ENCODE data around the gene PRKN.
"Not testable (repeated sequence)": the region's sequence is repeated elsewhere in the genome, so short reads cannot be mapped to it uniquely, and the experiment has no call there.

The PRKN gene

GRCh38 chr6:161347988-161348627 lies 1379.5 kb downstream of the PRKN start:
- Mint-ChIP-seq H3K4me3 (no peak overlapping the region), H3K27me3 (no peaks in the 10 kb centered on the region), H3K36me3 (ENCODE audit: low read depth) (no peaks in the 10 kb centered on the region), H3K4me1 (ENCODE audit: low read depth) (no peaks in the 10 kb centered on the region), H3K27ac (no peak overlapping the region), H3K9me3 (no peaks in the 10 kb centered on the region)
- DNase-seq = no peak

- Mint-ChIP-seq H3K4me3 (no peak overlapping the region), H3K27me3 (no peaks in the 10 kb centered on the region), H3K4me1 (ENCODE audit: low read depth) (no peaks in the 10 kb centered on the region), H3K9me3 (no peaks in the 10 kb centered on the region), H3K36me3 (ENCODE audit: low read depth) (no peaks in the 10 kb centered on the region), H3K27ac (no peak overlapping the region)
- DNase-seq = no peak
Observed at GRCh38 chr6:161347125-161347524, 1380.4 kb downstream of the PRKN start.

GRCh38 chr6:161346717-161347116 lies 1380.8 kb downstream of the PRKN start:
- H3K27ac Mint-ChIP-seq = no peak overlapping the region
- no peaks in the 10 kb centered on the region for H3K9me3 Mint-ChIP-seq
- no peak overlapping the region for H3K4me3 Mint-ChIP-seq
- no peaks in the 10 kb centered on the region for H3K27me3 Mint-ChIP-seq
- no peak for DNase-seq
- H3K36me3 Mint-ChIP-seq (ENCODE audit: low read depth) = no peaks in the 10 kb centered on the region
- H3K4me1 Mint-ChIP-seq (ENCODE audit: low read depth) = no peaks in the 10 kb centered on the region

- no peaks in the 10 kb centered on the region for H3K4me1 Mint-ChIP-seq (ENCODE audit: low read depth)
- no peak for DNase-seq
- H3K27me3 Mint-ChIP-seq = no peaks in the 10 kb centered on the region
- H3K9me3 Mint-ChIP-seq = no peaks in the 10 kb centered on the region
- no peak overlapping the region for H3K27ac Mint-ChIP-seq
- no peaks in the 10 kb centered on the region for H3K36me3 Mint-ChIP-seq (ENCODE audit: low read depth)
- no peak overlapping the region for H3K4me3 Mint-ChIP-seq
Observed at GRCh38 chr6:161344626-161345025, 1382.9 kb downstream of the PRKN start.

- Mint-ChIP-seq H3K36me3 (ENCODE audit: low read depth) (no peaks in the 10 kb centered on the region), H3K9me3 (no peaks in the 10 kb centered on the region), H3K27ac (no peak overlapping the region), H3K4me3 (no peak overlapping the region), H3K27me3 (no peaks in the 10 kb centered on the region), H3K4me1 (ENCODE audit: low read depth) (no peaks in the 10 kb centered on the region)
- DNase-seq = no peak
Observed at GRCh38 chr6:161342039-161342438, 1385.5 kb downstream of the PRKN start.

- no peak overlapping the region for H3K4me3 Mint-ChIP-seq
- no peak overlapping the region for H3K27ac Mint-ChIP-seq
- no peaks in the 10 kb centered on the region for H3K9me3 Mint-ChIP-seq
- H3K27me3 Mint-ChIP-seq = no peaks in the 10 kb centered on the region
- no peak for DNase-seq
- no peaks in the 10 kb centered on the region for H3K36me3 Mint-ChIP-seq (ENCODE audit: low read depth)
- H3K4me1 Mint-ChIP-seq (ENCODE audit: low read depth) = no peaks in the 10 kb centered on the region
Observed at GRCh38 chr6:161341638-161342037, 1385.9 kb downstream of the PRKN start.

- no peak for DNase-seq
- no peak overlapping the region for H3K27ac Mint-ChIP-seq
- no peaks in the 10 kb centered on the region for H3K36me3 Mint-ChIP-seq (ENCODE audit: low read depth)
- no peak overlapping the region for H3K4me3 Mint-ChIP-seq
- no peaks in the 10 kb centered on the region for H3K9me3 Mint-ChIP-seq
- H3K4me1 Mint-ChIP-seq (ENCODE audit: low read depth) = no peaks in the 10 kb centered on the region
- peaks cover 4% of the 10 kb centered on the region for H3K27me3 Mint-ChIP-seq
Observed at GRCh38 chr6:161338015-161338414, 1389.6 kb downstream of the PRKN start.

- Mint-ChIP-seq H3K9me3 (no peaks in the 10 kb centered on the region), H3K4me1 (ENCODE audit: low read depth) (no peaks in the 10 kb centered on the region), H3K27me3 (peaks cover 4% of the 10 kb centered on the region), H3K27ac (no peak overlapping the region), H3K36me3 (ENCODE audit: low read depth) (no peaks in the 10 kb centered on the region), H3K4me3 (no peak overlapping the region)
- DNase-seq = no peak
Observed at GRCh38 chr6:161336479-161336878, 1391.1 kb downstream of the PRKN start.

GRCh38 chr6:161333410-161333809 lies 1394.2 kb downstream of the PRKN start:
- H3K9me3 Mint-ChIP-seq = no peaks in the 10 kb centered on the region
- no peak overlapping the region for H3K27ac Mint-ChIP-seq
- no peaks in the 10 kb centered on the region for H3K36me3 Mint-ChIP-seq (ENCODE audit: low read depth)

GRCh38 chr6:161331402-161332081 lies 1396.0 kb downstream of the PRKN start:
- H3K4me3 Mint-ChIP-seq; H3K4me1 Mint-ChIP-seq (ENCODE audit: low read depth): not testable (repeated sequence)

More at GRCh38 chr6:161333410-161333809, 1394.2 kb downstream of the PRKN start:
- no peak overlapping the region for H3K4me3 Mint-ChIP-seq
- H3K4me1 Mint-ChIP-seq (ENCODE audit: low read depth) = no peaks in the 10 kb centered on the region
- H3K27me3 Mint-ChIP-seq = peaks cover 4% of the 10 kb centered on the region
- DNase-seq = no peak

GRCh38 chr6:161327360-161327953 lies 1400.1 kb downstream of the PRKN start:
- no peak for DNase-seq
- H3K27me3 Mint-ChIP-seq = peaks cover 9% of the 10 kb centered on the region
- no peak overlapping the region for H3K27ac Mint-ChIP-seq

More at GRCh38 chr6:161331402-161332081, 1396.0 kb downstream of the PRKN start:
- not testable (repeated sequence) for H3K27ac Mint-ChIP-seq; H3K36me3 Mint-ChIP-seq (ENCODE audit: low read depth); DNase-seq; H3K9me3 Mint-ChIP-seq; H3K27me3 Mint-ChIP-seq

GRCh38 chr6:161319231-161319630 lies 1408.3 kb downstream of the PRKN start:
- no peak overlapping the region for H3K27ac Mint-ChIP-seq
- no peaks in the 10 kb centered on the region for H3K9me3 Mint-ChIP-seq
- no peak overlapping the region for H3K4me3 Mint-ChIP-seq
- no peaks in the 10 kb centered on the region for H3K36me3 Mint-ChIP-seq (ENCODE audit: low read depth)
- peaks cover 12% of the 10 kb centered on the region for H3K27me3 Mint-ChIP-seq
- no peak for DNase-seq
- H3K4me1 Mint-ChIP-seq (ENCODE audit: low read depth) = no peaks in the 10 kb centered on the region

More at GRCh38 chr6:161327360-161327953, 1400.1 kb downstream of the PRKN start:
- Mint-ChIP-seq H3K4me1 (ENCODE audit: low read depth) (no peaks in the 10 kb centered on the region), H3K4me3 (no peak overlapping the region), H3K36me3 (ENCODE audit: low read depth) (no peaks in the 10 kb centered on the region), H3K9me3 (peaks cover 4% of the 10 kb centered on the region)

GRCh38 chr6:161318456-161318855 lies 1409.1 kb downstream of the PRKN start:
- H3K27ac Mint-ChIP-seq = no peak overlapping the region
- H3K36me3 Mint-ChIP-seq (ENCODE audit: low read depth) = no peaks in the 10 kb centered on the region
- H3K27me3 Mint-ChIP-seq = peaks cover 12% of the 10 kb centered on the region
- no peaks in the 10 kb centered on the region for H3K9me3 Mint-ChIP-seq
- H3K4me1 Mint-ChIP-seq (ENCODE audit: low read depth) = no peaks in the 10 kb centered on the region
- no peak for DNase-seq
- H3K4me3 Mint-ChIP-seq = no peak overlapping the region

- Mint-ChIP-seq H3K36me3 (ENCODE audit: low read depth) (no peaks in the 10 kb centered on the region), H3K27me3 (peaks cover 2% of the 10 kb centered on the region), H3K4me1 (ENCODE audit: low read depth) (no peaks in the 10 kb centered on the region), H3K27ac (no peak overlapping the region), H3K4me3 (no peak overlapping the region), H3K9me3 (no peaks in the 10 kb centered on the region)
- no peak for DNase-seq
Observed at GRCh38 chr6:161316531-161316930, 1411.0 kb downstream of the PRKN start.

GRCh38 chr6:161315246-161315917 lies 1412.2 kb downstream of the PRKN start:
- not testable (repeated sequence) for H3K4me3 Mint-ChIP-seq; H3K27me3 Mint-ChIP-seq; H3K27ac Mint-ChIP-seq; H3K4me1 Mint-ChIP-seq (ENCODE audit: low read depth); DNase-seq; H3K36me3 Mint-ChIP-seq (ENCODE audit: low read depth); H3K9me3 Mint-ChIP-seq
